Loucy (cell line): ENCODE data around the gene UCK2.

Source experiments
- EZH2phosphoT487 ChIP-seq: fragments of 200-600 bp; IDR thresholded peaks from 2 replicates; pipeline ENCODE4 v1.6.1; 2018; ENCODE audit warnings: antibody characterized with exemption, mild to moderate bottlenecking, moderate library complexity, borderline replicate concordance
- TF ChIP-seq, protein P1 (sequence below): fragments of 200-600 bp; sonication (generic); conservative IDR thresholded peaks from 2 replicates; pipeline ENCODE4 v1.5.1; 2014; ENCODE audit warnings: mild to moderate bottlenecking, antibody characterized with exemption, low read length

DNA sequence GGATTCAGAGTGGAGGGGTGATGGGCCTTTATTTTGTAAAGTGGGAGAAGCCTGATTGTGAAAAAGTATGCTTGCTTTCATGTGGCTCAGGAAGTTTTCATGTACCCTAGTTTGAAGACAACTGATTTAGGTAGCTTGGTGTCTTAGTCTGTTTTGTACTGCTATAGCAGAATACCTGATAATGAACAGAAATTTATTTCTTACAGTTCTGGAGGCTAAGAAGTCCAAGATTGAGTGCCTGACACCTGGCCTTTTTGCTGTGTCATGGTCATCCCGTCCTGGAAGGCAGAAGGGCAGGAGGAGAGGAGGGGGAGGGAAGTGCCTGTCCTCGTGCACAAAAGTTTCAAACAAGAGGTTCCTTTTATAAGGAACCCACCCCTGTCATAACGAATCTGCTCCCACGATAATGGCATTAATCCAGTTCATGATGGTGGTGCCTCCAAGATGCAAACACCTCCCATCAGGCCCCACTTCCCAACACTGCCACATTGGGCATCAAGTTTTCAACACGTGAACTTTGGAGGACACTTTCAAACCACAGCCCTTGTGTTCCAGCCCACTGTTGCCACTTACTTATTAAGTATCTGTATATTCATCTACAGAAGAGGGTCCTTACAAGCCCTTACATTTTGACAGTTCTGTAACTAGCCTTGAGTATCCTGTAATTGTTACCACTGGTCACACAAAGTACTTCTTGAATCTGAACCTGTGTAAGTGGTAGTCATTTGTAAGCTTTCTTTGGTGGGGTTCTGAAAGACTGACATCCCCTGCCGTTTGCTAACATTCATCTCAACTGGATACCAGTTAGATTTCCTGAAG is 9.5 kb downstream of the UCK2 start:
- TF ChIP-seq, protein P1, sequence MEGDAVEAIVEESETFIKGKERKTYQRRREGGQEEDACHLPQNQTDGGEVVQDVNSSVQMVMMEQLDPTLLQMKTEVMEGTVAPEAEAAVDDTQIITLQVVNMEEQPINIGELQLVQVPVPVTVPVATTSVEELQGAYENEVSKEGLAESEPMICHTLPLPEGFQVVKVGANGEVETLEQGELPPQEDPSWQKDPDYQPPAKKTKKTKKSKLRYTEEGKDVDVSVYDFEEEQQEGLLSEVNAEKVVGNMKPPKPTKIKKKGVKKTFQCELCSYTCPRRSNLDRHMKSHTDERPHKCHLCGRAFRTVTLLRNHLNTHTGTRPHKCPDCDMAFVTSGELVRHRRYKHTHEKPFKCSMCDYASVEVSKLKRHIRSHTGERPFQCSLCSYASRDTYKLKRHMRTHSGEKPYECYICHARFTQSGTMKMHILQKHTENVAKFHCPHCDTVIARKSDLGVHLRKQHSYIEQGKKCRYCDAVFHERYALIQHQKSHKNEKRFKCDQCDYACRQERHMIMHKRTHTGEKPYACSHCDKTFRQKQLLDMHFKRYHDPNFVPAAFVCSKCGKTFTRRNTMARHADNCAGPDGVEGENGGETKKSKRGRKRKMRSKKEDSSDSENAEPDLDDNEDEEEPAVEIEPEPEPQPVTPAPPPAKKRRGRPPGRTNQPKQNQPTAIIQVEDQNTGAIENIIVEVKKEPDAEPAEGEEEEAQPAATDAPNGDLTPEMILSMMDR: no peak
- TF ChIP-seq EZH2phosphoT487: no peak
